Effector CD8-positive, alpha-beta T cell (primary cell): ENCODE measurements around the gene GLT8D2.

Experiments
- DNase-seq: peaks from one replicate; lab custom pipeline; 2025; lab: John Stamatoyannopoulos, UW

The GLT8D2 gene

DNA sequence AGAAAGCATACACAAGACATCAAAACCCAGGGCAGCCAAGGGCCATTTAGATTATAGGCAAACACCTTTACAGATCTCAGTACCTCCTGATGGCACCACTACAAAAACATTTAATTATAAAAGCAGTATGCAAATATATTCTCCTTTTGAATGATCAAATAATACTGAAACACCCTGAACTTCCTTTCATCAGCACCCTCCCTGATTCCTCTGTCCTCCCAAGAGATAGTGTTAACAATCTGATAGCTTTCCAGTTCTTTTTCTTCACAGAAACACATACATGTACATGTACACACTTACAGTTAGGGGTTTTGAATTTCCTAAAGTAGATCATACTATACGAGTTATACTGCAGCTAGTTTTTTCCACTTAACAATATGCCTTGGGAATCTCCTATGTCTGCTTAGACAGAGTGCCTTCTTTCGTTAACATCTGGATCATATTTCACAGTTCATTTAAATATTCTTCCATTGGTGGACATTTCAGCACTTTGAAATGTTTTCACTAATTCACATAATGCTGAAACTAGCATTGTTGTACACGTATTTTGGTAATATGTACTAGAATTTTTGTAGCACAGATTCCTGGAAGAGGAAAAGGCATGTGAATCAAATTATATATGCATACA lies 49.1 kb downstream of the GLT8D2 start:
- DNase-seq = no peak

GRCh38 chr12:103998976-103999375 lies 51.0 kb downstream of the GLT8D2 start:
- no peak for DNase-seq

DNA sequence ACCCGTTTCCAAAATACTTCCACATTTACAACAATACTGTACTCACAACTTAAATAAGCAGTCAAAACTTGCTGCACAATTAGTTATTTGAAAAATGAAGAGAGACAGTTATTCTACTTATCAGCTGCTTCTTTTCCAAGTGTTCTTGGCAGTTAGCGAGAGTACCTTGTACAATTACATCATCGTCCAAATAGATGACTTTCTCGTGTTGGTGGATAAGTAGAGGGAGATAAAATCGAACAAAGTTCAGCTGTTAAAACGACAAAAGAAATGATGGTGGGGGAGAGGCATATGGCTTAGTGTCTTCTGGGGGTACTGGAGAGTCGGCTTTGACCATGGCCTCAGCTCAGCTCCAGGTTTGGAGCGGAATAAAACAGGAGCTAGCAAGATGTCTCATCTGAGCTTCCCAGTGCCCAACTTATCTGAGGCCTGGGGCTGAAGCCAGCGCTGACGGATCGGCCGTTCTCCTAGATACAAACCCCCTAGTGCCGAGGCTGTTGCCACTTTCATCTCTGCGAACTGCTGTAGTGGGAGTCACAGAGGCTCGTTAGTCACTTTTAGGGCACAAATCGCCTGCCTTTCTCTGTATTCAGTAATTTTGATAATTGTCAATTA lies 52.6 kb downstream of the GLT8D2 start:
- no peak for DNase-seq

DNA sequence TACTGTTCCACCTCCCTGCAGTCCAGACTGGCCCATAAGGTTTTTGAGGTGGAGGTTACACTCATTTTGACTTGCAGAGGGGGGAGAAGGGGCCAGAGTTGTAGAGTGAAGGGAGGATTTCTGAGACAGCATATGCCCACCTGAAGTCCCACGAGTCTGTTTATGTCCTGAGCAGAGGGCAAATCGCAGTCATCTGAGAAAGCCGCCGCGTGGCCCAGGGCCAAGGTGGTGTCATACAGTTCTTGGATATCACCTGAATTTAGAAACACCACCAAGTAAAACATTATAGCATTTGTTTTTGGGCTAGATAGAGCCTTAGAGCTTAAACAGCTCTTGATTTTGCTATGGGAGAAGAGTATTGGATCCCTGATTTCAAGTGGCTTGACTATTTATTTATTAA lies 53.4 kb downstream of the GLT8D2 start:
- no peak for DNase-seq

GRCh38 chr12:103994235-103994634 lies 55.8 kb downstream of the GLT8D2 start:
- no peak for DNase-seq

- DNase-seq = no peak
Observed at GRCh38 chr12:103986829-103987228, 63.2 kb downstream of the GLT8D2 start.

DNA sequence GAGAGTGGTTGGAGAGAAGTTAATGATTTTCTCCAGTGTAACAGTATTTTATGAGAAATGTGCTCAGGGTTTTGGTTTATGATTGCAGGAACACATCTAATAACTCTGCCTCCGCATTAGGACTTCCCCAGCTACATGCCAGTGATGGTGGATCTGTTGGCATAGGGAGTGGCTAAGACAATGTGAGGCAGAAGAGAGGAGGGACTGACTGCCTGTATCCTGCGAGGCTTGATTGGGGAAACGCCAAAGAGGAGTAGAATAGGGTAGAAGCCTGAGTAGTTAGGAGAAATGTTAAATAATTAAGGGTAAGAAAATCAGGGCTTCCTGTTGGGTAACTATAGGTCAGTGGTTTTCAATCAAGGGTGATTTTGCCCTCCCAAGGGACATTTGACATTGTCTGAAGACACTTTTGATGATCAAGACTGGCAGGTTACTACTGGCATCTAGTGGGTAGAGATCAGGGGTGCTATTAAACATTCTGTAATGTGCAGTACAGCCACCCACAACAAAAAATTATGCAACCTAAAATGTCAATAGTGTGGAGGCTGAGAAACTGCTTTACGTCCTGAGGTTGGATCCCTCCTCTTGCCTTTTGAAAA lies 71.5 kb downstream of the GLT8D2 start:
- no peak for DNase-seq

- no peak for DNase-seq
Observed at GRCh38 chr12:103975368-103975767, 74.6 kb downstream of the GLT8D2 start.

DNA sequence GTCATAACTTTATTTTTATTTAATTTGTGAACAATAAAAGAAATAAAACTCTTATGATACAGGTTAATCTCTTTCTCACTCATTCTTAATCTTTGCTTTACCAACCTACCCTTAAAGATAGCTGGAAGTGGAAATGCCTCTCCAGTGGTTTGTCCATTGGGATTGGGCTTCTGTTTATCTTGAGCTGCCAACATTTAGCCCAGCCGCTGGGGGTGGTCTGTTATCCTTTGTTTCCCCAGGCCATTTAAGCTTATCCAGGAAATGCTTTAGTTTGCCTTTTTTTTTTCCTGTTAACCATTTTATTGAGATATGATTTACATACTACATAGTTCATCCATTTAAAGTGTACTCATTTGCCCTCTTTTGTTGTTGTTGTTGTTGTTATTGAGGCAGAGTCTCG lies 76.1 kb downstream of the GLT8D2 start:
- no peak for DNase-seq

DNA sequence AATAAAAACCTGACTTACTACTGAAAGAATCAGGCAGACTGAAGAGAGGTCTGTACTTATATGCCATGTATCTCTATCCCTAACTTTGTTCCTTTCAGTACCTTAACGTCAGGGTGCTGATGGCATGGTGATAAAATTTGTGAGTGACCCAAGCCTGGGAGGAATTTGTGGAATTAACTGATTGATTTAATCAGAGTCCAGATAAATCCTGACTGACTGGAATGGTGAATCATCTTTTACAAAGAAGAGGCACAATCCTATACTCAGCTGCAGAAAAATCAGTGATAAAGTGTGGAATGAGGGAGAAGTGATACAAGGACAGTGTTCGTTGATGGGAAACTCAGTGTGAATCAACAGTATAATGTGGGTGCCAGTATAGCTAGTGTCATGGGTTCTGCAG lies 80.6 kb downstream of the GLT8D2 start:
- no peak for DNase-seq

DNA sequence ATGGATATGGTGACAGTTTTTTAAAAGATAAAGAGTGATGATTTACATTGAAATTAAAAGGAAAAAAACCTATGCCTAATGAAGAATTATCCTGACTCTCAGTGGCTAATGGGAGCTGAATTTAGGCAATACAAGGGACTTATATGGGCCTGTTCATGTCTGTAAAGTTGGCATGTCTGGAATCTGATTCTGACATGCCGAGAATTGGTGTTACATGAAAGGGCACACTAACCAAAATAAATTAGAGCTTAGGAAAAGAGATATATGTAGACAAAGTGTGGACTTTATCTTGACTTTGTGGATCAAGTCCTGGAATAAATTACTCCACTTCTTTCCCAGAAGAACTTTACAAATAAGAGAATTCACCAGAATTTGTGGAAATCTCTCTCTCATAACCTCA lies 83.3 kb downstream of the GLT8D2 start:
- DNase-seq = no peak

- peak; percentile 96 for DNase-seq
Observed at GRCh38 chr12:103965590-103966504, 84.1 kb downstream of the GLT8D2 start, which contains the start of gene TDG. Gene TDG (plus strand): TSS chr12:103965872. CDS start chr12:103966038, 166 bp downstream.

DNA sequence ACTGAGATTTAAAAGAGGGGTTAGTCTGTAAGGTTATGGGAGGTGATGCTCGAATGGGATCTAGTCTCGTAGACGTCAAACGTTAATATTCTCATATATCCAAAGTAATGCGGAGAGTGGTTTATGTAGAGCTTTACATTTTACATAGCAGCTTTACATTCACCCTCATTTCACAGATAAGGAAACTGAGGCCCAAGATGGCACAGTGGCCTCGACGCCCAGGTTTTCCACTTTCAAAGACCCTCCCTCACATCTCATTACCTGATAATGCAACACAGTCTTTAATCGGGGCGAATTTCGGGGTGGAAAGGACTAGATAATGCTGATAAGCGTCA lies 84.8 kb downstream of the GLT8D2 start:
- DNase-seq = no peak

DNA sequence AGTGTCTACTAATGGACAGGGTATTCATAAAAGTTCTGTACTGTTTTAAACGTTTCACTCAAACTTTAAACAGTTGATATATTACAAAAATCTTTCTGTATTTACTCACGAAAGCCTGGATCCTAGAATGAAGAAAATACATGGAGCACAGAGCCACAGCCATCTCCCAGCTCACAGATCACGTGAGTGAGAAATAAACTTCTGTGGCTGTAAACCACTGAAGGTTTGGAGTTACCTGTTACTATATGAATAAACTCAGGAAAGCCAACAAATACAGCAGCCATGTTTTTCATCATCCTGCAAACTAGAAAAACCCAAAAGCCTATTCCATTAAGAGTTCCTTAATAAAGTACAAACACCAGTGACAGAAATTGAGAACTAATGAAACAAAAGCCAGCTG lies 85.2 kb downstream of the GLT8D2 start:
- DNase-seq = no peak

GRCh38 chr12:103962493-103962892 lies 87.5 kb downstream of the GLT8D2 start:
- DNase-seq = no peak

- DNase-seq = no peak
Observed at GRCh38 chr12:103960616-103961227, 89.3 kb downstream of the GLT8D2 start.

DNA sequence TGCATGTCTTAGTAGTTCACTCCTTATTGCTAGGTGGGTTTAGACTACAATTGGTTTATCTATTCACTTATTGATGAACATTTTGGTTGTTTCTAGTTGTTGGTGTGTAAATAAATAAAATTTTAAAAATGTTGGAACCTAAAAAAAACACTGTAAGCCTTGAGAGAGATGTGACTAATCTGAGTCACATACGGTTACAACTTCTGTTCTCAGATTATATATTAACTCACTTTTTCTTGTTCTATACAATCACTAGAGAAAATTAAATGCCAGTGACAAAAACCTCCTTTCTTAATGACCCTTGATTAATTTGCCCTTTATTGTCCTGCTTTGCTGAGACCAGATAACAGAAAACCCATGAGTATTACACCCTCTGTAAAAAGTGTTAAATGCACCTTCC lies 91.4 kb downstream of the GLT8D2 start:
- DNase-seq = no peak

DNA sequence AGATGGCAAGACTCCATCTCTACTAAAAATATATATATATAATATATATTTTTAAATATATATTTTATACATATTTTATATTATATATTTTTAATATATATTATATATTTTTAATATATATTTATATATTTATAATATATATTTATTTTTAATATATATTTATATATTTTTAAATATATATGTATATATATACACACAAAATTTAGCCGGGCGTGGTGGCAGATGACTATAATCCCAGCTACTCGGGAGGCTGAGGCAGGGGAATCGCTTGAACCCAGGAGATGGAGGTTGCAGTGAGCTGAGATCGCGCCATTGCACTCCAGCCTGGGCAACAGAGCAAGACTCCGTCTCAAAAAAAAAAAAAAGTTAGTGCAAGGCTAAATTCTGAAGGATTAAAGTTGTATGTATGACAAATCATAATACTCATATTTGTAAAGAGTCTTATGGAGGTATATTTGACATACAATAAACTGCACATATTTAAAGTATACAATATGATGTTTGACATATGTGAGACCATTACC lies 92.1 kb downstream of the GLT8D2 start:
- DNase-seq = no peak

DNA sequence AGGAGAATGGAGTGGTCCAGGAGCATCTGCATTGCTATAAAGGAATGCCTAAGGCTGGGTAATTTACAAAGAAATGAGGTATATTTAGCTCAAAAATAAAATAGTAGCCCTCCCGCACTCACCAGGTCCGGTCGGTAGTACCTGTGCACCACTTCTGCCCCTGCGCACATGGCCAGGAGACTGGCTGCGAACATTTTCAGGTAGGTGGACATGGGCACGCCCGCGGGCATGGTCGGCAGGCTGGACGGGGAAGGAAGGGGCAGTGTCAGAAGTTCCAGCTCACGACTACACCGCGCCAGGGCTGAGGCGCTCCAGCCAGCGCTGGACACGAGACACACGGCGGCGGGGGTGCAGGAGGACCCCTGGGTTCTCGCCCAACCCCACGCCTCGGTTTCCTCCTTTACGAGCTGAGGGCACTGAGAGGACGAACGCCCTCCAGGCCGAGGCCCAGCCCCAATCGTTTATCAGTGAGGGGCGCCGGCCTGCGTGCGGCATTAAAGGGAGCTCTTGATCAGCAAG lies 93.4 kb downstream of the GLT8D2 start:
- DNase-seq = no peak

DNA sequence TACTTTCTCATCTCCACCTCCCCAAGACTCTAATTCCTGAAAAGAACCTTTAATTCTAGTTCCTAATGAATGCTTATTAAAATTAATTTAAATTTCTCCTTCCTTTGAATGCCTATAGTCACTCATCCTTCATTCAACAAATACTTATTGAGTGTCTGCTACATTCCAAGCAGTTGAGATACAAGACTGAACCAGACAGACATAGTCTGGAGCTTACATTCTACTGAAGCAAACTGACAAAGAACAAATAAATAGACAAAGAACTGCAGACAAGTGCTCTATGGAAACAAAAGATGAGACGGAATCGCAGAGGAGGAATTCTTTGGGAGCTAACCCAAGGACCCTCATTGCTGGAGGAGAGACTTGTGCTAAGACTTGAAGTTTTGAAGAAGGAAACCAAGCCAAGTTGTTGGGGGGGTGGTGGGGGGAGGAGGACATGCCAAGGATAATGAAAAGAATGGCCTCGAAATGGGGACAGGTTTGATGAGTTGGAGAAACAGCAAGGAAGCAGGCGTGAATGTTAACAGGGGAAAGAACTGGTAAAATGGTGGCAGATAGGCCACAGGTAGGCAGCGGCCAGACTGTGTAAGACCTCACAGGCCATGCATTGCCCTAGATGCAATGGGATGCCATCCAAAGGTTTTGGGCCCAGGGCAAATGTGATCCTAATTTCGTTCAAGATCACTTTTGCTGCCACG lies 94.0 kb downstream of the GLT8D2 start:
- no peak for DNase-seq

GRCh38 chr12:103952497-103952896 lies 97.5 kb downstream of the GLT8D2 start:
- DNase-seq = no peak
